Activated CD4-positive, alpha-beta memory T cell treated with anti-CD3 and anti-CD28 coated beads for 36 hours (primary cell): ENCODE data around the gene PROSER3. TPM values are rescaled to one million over a fixed set of nuclear protein-coding genes. Genes with fewer than 3 reads are reported as not detected.

ENCODE experiments used
- CTCF ChIA-PET: fragments of 350-600 bp; sonication (Branson Sonifier 250); formaldehyde crosslinking; loops from one replicate; lab custom pipeline; 2021; ENCODE audit warnings: antibody characterized with exemption, inconsistent platforms; lab: Charles Lee
- POLR2A ChIA-PET: fragments of 350-600 bp; sonication (Branson Sonifier 250); formaldehyde crosslinking; loops from one replicate; lab custom pipeline; 2021; ENCODE audit warnings: antibody characterized with exemption; lab: Charles Lee
- DNase-seq: peaks from one replicate; pipeline ENCODE4 v3.0.0-alpha.2; 2020
- H3K27ac Mint-ChIP-seq: one replicate; pipeline ENCODE4 v1.8.0; 2021; ENCODE audit warnings: mixed read lengths
- H3K27me3 Mint-ChIP-seq: one replicate; pipeline ENCODE4 v1.8.0; 2021; ENCODE audit warnings: mixed read lengths
- H3K36me3 Mint-ChIP-seq: one replicate; pipeline ENCODE4 v1.8.0; 2021; ENCODE audit warnings: mixed read lengths
- H3K4me1 Mint-ChIP-seq: one replicate; pipeline ENCODE4 v1.8.0; 2021; ENCODE audit warnings: low read depth, mixed read lengths
- H3K4me3 Mint-ChIP-seq: one replicate; pipeline ENCODE4 v1.8.0; 2021; ENCODE audit warnings: mild to moderate bottlenecking, mixed read lengths
- H3K9me3 Mint-ChIP-seq: one replicate; pipeline ENCODE4 v1.8.0; 2021; ENCODE audit warnings: mixed read lengths
- intact Hi-C: fragments of 100-400 bp; cut with micrococcal nuclease; formaldehyde crosslinking; loops from one replicate; pipeline ENCODE4 v1.15.1; 2023
- total RNA-seq, 2 experiments: library from RNA; stranded (reverse); gene quantifications; one replicate each; pipeline ENCODE4 v1.2.3, GENCODE V29; 2021

The PROSER3 gene
- total RNA-seq, 2 experiments from 2014 or later: 38.4 to 40.0 TPM

- peak; percentile 99 for DNase-seq
- CTCF ChIA-PET: interaction anchor here (0.5 to 1.2 kb wide), 11 partner anchors 9 to 205 kb away, joined by 3 to 6 read pairs (median 3); partner anchors contain the start of gene KMT2B
- intact Hi-C loops: loop anchor here (1.0 to 10.0 kb wide), 7 partner anchors 10 to 466 kb away; partner anchors contain the start of genes ARHGAP33, COX6B1, ETV2 and OVOL3
- H3K36me3 Mint-ChIP-seq: peaks cover 5% of the 10 kb centered on the region
- peak within 1 kb of the TSS; percentile 94 for H3K4me3 Mint-ChIP-seq
- H3K27ac Mint-ChIP-seq: peak within 1 kb of the TSS; percentile 88
- H3K9me3 Mint-ChIP-seq: no peaks in the 10 kb centered on the region
- POLR2A ChIA-PET: interaction anchor here (0.9 to 1.5 kb wide), 6 partner anchors 9 to 108 kb away, joined by 3 to 9 read pairs (median 6); partner anchors contain the start of genes COX6B1, KIRREL2, KMT2B and PROSER3
- peaks cover 42% of the 10 kb centered on the region for H3K4me1 Mint-ChIP-seq
- no peaks in the 10 kb centered on the region for H3K27me3 Mint-ChIP-seq
These were observed 9.6 kb upstream of the PROSER3 start, which contains the start of gene LIN37 for GRCh38 chr19:35748106-35749020. LIN37 (plus strand) TSS chr19:35748576; CDS start chr19:35748725, 149 bp downstream.

- peaks cover 4% of the 10 kb centered on the region for H3K36me3 Mint-ChIP-seq
- H3K4me3 Mint-ChIP-seq: no peak overlapping the region
- intact Hi-C loops: no loop called here
- ChIA-PET CTCF (interaction anchor here (1.1 to 1.4 kb wide), 2 partner anchors 56 to 181 kb away, joined by 3 read pairs; no protein-coding TSS in a partner anchor), POLR2A (no interaction called here)
- H3K9me3 Mint-ChIP-seq: no peaks in the 10 kb centered on the region
- H3K27me3 Mint-ChIP-seq: no peaks in the 10 kb centered on the region
- no peak overlapping the region for H3K27ac Mint-ChIP-seq
- no peak for DNase-seq
- peaks cover 31% of the 10 kb centered on the region for H3K4me1 Mint-ChIP-seq
These were observed 7.8 kb upstream of the PROSER3 start for GRCh38 chr19:35750167-35750566.

- CTCF ChIA-PET: interaction anchor here (1.3 kb wide), 1 partner anchor 60 kb away, joined by 8 read pairs; no protein-coding TSS in a partner anchor
- Mint-ChIP-seq H3K9me3 (no peaks in the 10 kb centered on the region), H3K27me3 (no peaks in the 10 kb centered on the region), H3K36me3 (peaks cover 6% of the 10 kb centered on the region), H3K4me1 (peaks cover 30% of the 10 kb centered on the region), H3K4me3 (no peak overlapping the region), H3K27ac (no peak overlapping the region)
- POLR2A ChIA-PET: no interaction called here
- intact Hi-C loops: no loop called here
- DNase-seq: no peak
These were observed 5.9 kb upstream of the PROSER3 start for GRCh38 chr19:35751839-35752745.

- POLR2A ChIA-PET: no interaction called here
- H3K4me1 Mint-ChIP-seq: peaks cover 28% of the 10 kb centered on the region
- H3K36me3 Mint-ChIP-seq: peaks cover 7% of the 10 kb centered on the region
- H3K9me3 Mint-ChIP-seq: no peaks in the 10 kb centered on the region
- H3K27me3 Mint-ChIP-seq: no peaks in the 10 kb centered on the region
- intact Hi-C loops: no loop called here
- H3K27ac Mint-ChIP-seq: no peak overlapping the region
- DNase-seq: no peak
- CTCF ChIA-PET: interaction anchor here (1.3 kb wide), 1 partner anchor 61 kb away, joined by 8 read pairs; no protein-coding TSS in a partner anchor
- no peak overlapping the region for H3K4me3 Mint-ChIP-seq
These were observed 5.1 kb upstream of the PROSER3 start for GRCh38 chr19:35752746-35753350.

GRCh38 chr19:35753634-35754369 lies 4.2 kb upstream of the PROSER3 start:
- DNase-seq: no peak
- no peak overlapping the region for H3K27ac Mint-ChIP-seq
- POLR2A ChIA-PET: no interaction called here
- no peaks in the 10 kb centered on the region for H3K27me3 Mint-ChIP-seq
- intact Hi-C loops: no loop called here
- peaks cover 9% of the 10 kb centered on the region for H3K36me3 Mint-ChIP-seq
- no peaks in the 10 kb centered on the region for H3K9me3 Mint-ChIP-seq
- CTCF ChIA-PET: no interaction called here
- no peak overlapping the region for H3K4me3 Mint-ChIP-seq
- H3K4me1 Mint-ChIP-seq: peaks cover 26% of the 10 kb centered on the region

- POLR2A ChIA-PET: no interaction called here
- Mint-ChIP-seq H3K9me3 (no peaks in the 10 kb centered on the region), H3K27me3 (no peaks in the 10 kb centered on the region), H3K27ac (no peak overlapping the region), H3K4me1 (peaks cover 29% of the 10 kb centered on the region), H3K36me3 (peaks cover 12% of the 10 kb centered on the region), H3K4me3 (no peak overlapping the region)
- CTCF ChIA-PET: no interaction called here
- intact Hi-C loops: no loop called here
- no peak for DNase-seq
These were observed 3.4 kb upstream of the PROSER3 start for GRCh38 chr19:35754370-35755130.

GRCh38 chr19:35755131-35755549 lies 2.8 kb upstream of the PROSER3 start:
- Mint-ChIP-seq H3K27me3 (no peaks in the 10 kb centered on the region), H3K27ac (no peak overlapping the region), H3K4me1 (peaks cover 29% of the 10 kb centered on the region), H3K9me3 (no peaks in the 10 kb centered on the region), H3K36me3 (peaks cover 17% of the 10 kb centered on the region), H3K4me3 (no peak overlapping the region)
- ChIA-PET POLR2A (no interaction called here), CTCF (no interaction called here)
- intact Hi-C loops: no loop called here
- DNase-seq: no peak

- intact Hi-C loops: no loop called here
- Mint-ChIP-seq H3K27me3 (no peaks in the 10 kb centered on the region), H3K4me1 (peaks cover 27% of the 10 kb centered on the region), H3K9me3 (no peaks in the 10 kb centered on the region), H3K27ac (no peak overlapping the region), H3K4me3 (peak overlapping the region; percentile 26), H3K36me3 (peaks cover 20% of the 10 kb centered on the region)
- POLR2A ChIA-PET: no interaction called here
- peak; percentile 68 for DNase-seq
- CTCF ChIA-PET: interaction anchor here (1.0 kb wide), 2 partner anchors 11 to 62 kb away, joined by 3 read pairs; no protein-coding TSS in a partner anchor
These were observed 2.2 kb upstream of the PROSER3 start for GRCh38 chr19:35755550-35756376.

- Mint-ChIP-seq H3K27ac (peak within 1 kb of the TSS; percentile 91), H3K36me3 (peaks cover 21% of the 10 kb centered on the region), H3K9me3 (no peaks in the 10 kb centered on the region), H3K4me3 (peak within 1 kb of the TSS; percentile 88), H3K27me3 (no peaks in the 10 kb centered on the region), H3K4me1 (peaks cover 27% of the 10 kb centered on the region)
- ChIA-PET POLR2A (interaction anchor here (1.4 to 1.5 kb wide), 2 partner anchors 8 to 16 kb away, joined by 3 to 5 read pairs; partner anchors contain the start of gene LIN37), CTCF (interaction anchor here (0.6 to 1.0 kb wide), 5 partner anchors 8 to 174 kb away, joined by 3 to 4 read pairs (median 3); partner anchors contain the start of genes IGFLR1 and LIN37)
- no peak for DNase-seq
- intact Hi-C loops: loop anchor here (1.0 kb wide), 2 partner anchors 43 to 62 kb away; no protein-coding TSS in a partner anchor
These were observed 1.4 kb upstream of the PROSER3 start, which contains the start of gene HSPB6 for GRCh38 chr19:35756377-35757230. HSPB6 (minus strand) TSS chr19:35757029; CDS start chr19:35757008, 21 bp downstream.
